ENCODE measurements around the gene DCST2. TPM values are rescaled to one million over a fixed set of nuclear protein-coding genes. Genes with fewer than 3 reads are reported as not detected.

DCST2 gene
- 1 to 10 TPM; 1.6 to 2.7 (median 2.4) TPM for polyA plus RNA-seq (ENCODE audit: insufficient read depth in 1 of 5, insufficient read length in 5 of 5, low replicate concordance in 1 of 5)
- long read RNA-seq, donor 1, partial matches to known transcripts: 0 of 1 reads
- long read RNA-seq, donor 1, other reads (novel, unspliced or antisense): 0 of 1 reads
- long read RNA-seq, donor 2: 0 reads
- long read RNA-seq, donor 3, partial matches to known transcripts: 5 of 5 reads
- long read RNA-seq, donor 3, other reads (novel, unspliced or antisense): 0 of 5 reads
- long read RNA-seq, donor 4: 0 reads
- long read RNA-seq, donor 5, partial matches to known transcripts: 83 of 111 reads
- long read RNA-seq, donor 5, other reads (novel, unspliced or antisense): 27 of 111 reads
- long read RNA-seq, donor 6, partial matches to known transcripts: 87 of 93 reads
- long read RNA-seq, donor 6, other reads (novel, unspliced or antisense): 6 of 93 reads
- long read RNA-seq, donor 7, partial matches to known transcripts: 7 of 7 reads
- long read RNA-seq, donor 7, other reads (novel, unspliced or antisense): 0 of 7 reads
- long read RNA-seq, donor 8: 0 reads

DNA sequence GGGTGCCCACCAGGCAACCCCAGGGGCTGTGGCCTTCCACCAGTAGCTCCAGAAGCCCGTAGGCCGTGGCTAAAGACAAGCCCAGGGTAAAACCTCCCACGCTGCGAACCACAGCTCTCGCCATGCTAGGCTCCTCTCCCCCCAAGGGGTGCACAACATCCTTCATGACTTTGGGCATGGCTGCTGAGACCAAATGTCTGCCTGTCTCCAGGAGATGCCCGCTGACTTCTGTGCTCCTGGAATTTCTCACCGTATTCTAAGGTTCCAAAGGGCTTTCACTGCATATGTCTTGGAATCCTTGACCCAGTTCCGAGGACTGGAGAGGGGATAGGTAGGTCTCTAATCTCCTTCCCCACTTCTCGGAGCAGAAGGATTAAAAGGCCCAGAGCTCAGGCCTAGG, at the start of gene DCST2, which contains the start of gene DCST1:
Gene DCST2, minus strand, starts transcription at position 258 of the 400 bp plus-strand sequence. Its CDS starts 80 bp downstream, at position 178.
Gene DCST1, plus strand, starts transcription at position 301 of the 400 bp plus-strand sequence. CDS start 213 bp downstream, outside the sequence.
- no peak for DNase-seq

GRCh38 chr1:155083052-155083541, 49.5 kb upstream of the DCST2 start:
- no peak for DNase-seq

DNA sequence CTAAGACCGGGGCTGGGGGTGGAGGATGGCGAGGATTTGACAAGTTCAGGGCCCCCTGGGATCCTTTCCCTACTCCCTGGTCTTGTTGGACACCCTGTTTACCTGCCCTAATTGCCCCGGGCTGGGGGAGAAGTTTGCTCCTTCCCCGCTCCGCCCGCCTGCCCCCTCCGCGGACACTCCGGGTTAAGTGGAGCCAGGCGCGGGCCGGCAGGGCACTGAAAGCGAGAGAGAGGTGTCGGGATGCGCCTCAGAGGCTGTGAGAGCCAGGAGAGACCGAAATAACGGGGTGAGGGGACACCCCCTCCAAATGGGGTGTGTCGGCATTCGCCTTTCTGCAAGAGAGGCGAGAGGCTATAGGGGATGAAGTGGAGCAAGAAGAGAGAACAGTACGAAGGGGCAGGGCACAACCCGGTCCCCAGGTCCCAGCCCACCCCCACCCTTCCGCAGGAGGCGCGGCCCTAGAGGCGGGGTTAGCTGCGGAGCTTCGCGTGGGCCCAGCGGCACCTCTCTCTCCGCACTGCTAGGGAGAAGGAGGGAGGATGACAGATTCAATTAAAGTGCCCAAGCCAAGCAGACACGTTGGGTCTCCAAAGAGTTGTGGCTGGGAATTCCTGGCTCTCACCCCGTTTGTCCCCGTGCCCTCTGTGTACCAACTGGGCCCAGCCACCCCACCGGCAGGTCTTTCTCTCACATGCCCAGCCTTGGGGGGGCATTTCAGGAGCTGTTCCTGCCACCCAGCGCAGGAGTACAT, 48.9 kb upstream of the DCST2 start:
- no peak for DNase-seq

DNA sequence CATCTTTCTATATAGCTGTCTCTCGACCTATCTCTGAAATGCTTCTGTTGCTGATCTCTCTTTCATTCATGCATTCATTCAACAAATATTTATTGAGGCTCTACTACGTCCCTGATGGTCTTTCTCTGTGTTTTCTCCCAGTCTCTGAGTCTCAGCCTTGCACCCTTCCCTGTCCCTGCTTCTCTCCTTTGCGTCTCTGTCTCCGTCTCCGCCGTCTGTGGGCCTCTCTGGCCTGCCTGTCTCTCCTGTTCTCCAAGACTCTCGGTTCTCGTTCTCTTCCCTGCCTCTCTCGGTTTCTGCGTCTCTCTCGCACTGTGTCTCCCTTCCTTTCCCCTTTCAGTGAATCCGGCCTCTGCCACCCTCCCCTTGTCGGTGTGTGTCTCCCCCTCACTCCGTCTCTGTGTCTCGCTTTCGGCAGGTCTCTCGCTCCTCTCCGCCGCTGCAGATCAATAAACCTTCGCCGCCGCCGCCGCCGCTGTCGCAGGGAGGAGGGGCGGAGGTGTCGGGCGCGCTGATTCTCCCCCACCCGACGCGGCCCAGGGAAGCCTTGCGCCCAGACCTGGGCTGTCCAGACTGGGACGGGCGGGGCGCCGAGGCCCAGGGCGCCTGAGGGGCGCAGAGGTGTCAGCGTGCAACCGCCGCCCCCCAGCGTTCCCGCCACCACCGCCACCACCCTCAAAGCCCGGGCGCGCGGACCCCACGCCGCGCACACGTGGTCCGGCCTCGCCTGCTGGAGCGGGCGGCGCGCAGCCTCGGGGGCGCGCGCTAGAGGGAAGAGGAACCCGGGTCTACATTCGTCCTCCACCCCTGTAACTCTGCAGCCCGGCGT, 48.1 kb upstream of the DCST2 start:
- DNase-seq: no peak

DNA sequence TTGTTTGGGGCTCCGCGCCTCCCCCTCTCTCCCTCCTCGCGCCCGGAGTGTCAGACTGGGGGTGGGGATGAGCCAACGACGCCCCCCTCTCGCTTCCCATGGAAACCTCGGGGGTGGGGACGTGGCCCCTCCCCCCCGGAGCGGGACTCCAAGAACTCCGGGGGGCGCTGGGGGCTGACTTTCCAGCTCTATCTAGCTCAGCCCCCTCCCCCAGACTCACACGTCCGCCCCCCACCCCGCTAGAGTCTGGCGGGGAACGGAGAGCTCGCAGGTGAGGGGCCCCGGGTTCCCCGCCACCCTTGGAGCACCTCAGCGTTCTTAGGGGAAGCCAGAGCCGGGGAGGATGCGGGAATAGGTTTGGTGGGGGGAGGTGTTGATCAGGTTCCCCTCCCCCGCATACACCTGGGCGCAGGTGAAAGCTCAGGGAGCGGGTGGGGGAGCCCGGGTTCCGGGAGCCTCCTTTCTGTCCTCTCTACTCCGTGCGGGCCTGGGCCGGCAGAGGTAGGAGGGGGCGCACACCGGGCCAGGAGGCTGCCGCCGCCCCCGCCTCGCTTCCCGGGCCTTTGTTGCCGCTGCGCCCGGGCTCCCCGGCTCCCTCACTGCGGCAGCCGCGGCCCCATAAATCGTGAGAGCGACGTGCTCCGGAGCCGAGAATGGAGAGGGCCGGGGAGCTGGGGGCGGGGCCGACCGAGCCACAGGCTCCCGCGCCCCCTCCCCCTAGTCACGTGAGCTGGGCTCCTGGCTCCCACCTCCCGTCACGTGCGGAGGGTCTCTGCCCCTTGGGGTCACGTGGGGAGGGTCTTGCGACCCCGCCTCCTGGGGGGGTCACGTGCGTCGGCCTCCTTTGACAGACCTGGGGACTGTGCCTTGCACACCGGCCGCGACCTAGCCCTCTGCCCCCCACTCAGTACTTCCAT, 47.0 kb upstream of the DCST2 start:
- no peak for DNase-seq

GRCh38 chr1:155079487-155080311, 46.1 kb upstream of the DCST2 start:
- DNase-seq: no peak

DNA sequence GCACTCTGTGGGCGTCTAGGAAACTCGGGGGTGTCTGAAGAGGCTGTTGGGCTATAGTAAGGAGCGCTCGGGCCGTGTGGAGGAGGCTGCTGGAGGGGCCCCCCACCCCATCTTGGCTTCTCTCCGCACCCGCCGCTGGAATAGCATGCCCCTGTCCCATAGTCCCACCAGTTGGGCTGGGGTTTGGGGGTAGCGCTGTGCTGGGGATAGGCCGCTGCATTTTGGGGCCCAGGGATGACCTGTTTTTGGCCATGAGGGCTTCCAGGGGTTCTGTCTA, 45.6 kb upstream of the DCST2 start:
- no peak for DNase-seq

GRCh38 chr1:155078469-155079209, 45.1 kb upstream of the DCST2 start, which contains the start of gene EFNA3:
TSS of gene EFNA3 (plus strand) at chr1:155078837. CDS start at chr1:155078942, 105 bp downstream.
- DNase-seq: no peak

- no peak for DNase-seq
Measured at GRCh38 chr1:155077758-155078445, 44.3 kb upstream of the DCST2 start.

DNA sequence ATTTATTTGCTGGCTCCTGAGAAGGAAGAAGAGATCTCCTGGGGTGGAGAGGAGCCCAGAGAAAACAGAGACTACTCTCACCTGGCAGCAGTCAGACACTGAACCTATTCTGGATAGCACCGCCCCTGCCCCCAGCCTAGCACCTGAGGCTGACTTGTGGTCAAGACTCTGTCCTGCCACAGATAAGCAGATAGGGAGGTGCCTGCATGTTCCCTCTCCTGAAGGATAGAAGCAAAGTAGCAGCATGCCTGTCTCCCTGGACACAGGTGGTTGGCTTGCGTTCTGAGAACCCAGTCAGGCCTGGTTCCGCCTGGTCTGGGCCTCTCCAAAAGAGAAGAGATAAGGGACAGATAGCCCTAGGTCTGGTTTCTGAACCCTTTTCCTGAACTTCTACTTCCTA, 43.8 kb upstream of the DCST2 start:
- no peak for DNase-seq

GRCh38 chr1:155076371-155076770, 42.8 kb upstream of the DCST2 start:
- no peak for DNase-seq

- DNase-seq: no peak
Measured at GRCh38 chr1:155075535-155075934, 42.0 kb upstream of the DCST2 start.

- DNase-seq: no peak
Measured at GRCh38 chr1:155073377-155074242, 40.0 kb upstream of the DCST2 start.

- DNase-seq: no peak
Measured at GRCh38 chr1:155072531-155073289, 39.1 kb upstream of the DCST2 start.

DNA sequence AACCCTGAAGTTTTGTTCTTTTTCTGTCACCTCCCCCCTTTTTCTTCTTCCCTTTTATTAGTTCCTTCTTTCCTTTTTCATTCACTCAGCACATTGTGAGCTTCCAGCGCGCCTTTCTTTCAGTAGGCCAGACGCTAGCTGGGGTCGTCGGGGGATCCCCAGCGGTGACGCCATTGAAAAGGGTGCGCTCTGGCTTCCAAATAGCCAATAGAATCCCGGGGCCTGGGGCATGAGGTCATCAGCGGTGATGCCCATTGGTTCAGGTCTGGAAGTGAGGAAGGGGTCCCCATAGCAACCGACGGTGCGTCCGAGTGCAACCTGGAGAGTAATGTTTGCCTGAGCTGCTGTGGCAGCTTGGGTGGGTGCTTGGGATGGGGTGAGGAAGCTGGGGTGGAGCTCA, 38.1 kb upstream of the DCST2 start:
- DNase-seq: no peak
